GM19452 (cell line): Measurements from ENCODE around the gene ALAS1.

Experiments used
- ATAC-seq: cut with Tn5 transposase; IDR thresholded peaks from one replicate; pipeline ENCODE4 v1.9.1; 2021; ENCODE audit not compliant: unreplicated experiment

Gene ALAS1

DNA sequence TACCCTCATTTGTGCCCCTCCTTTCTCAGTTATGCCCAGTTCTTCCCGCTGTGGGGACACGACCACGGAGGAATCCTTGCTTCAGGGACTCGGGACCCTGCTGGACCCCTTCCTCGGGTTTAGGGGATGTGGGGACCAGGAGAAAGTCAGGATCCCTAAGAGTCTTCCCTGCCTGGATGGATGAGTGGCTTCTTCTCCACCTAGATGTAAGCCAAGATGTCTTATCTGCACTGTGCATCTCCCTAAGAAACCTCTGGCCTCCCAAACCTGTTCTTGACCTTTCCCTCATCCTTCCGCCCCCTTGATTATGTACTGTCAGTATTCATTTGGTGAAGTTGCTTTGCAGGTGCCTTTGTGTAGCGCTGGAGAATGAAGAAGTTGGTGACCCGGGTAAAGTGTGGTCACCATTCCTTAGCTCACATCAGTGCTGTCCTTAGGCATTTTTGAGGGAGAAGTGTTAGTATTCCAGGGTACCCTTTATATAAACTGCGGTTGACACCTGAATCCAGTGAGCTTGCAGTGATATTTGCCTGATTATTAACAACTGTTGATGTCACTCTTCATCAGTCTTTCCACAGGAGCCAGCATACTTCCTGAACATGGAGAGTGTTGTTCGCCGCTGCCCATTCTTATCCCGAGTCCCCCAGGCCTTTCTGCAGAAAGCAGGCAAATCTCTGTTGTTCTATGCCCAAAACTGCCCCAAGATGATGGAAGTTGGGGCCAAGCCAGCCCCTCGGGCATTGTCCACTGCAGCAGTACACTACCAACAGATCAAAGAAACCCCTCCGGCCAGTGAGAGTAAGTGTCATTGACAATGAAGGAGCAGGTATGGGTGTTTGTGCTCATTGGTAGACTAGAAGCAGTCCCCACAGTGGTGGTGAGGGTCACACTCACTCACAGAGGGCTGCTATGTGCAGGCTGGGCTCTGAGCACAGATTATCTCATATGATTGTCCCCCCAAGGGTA lies 966 bp downstream of the ALAS1 start:
- no peak for ATAC-seq

GRCh38 chr3:52200981-52201679 lies 3.2 kb downstream of the ALAS1 start:
- ATAC-seq = no peak

GRCh38 chr3:52202384-52203077 lies 4.6 kb downstream of the ALAS1 start:
- no peak for ATAC-seq

DNA sequence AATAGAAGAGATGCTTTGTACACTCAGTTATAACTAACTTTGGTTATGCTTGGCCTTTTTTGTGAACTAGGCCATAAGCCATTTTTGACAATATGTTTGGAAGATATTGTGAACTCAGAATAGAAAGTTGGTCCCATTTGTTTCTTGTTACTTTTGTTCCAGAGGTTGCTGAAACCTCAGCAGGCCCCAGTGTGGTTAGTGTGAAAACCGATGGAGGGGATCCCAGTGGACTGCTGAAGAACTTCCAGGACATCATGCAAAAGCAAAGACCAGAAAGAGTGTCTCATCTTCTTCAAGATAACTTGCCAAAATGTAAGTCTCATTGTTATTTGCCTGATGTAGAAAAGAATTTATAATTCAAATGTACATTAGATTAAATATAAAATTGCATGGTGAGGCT lies 5.7 kb downstream of the ALAS1 start:
- ATAC-seq = no peak

- no peak for ATAC-seq
These were observed 6.5 kb downstream of the ALAS1 start for GRCh38 chr3:52204337-52205073.

- no peak for ATAC-seq
These were observed 7.9 kb downstream of the ALAS1 start for GRCh38 chr3:52205727-52206372.

DNA sequence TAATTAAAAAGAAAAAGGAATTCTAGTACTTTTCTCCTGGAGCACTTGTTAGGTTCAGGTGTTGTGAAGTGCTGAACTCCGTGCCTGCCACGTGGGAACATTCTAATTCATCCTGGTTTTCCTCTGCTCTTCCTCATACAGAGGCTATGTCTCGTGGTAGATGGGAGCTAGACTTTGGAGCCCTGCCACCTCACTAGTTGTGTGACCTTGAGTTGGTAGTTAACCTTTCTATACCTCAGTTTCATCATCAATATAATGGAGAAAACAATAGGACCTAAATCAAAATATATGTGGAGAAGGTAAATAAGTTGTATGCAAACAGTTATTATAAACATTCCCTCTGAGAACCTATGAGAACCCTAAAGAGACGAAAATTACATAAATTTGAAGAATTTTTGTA lies 10.6 kb downstream of the ALAS1 start:
- ATAC-seq = no peak

GRCh38 chr3:52210037-52210436 lies 12.1 kb downstream of the ALAS1 start:
- no peak for ATAC-seq

- ATAC-seq = no peak
These were observed 12.6 kb downstream of the ALAS1 start for GRCh38 chr3:52210550-52211046.

- no peak for ATAC-seq
These were observed 13.4 kb downstream of the ALAS1 start for GRCh38 chr3:52211268-52211891.

DNA sequence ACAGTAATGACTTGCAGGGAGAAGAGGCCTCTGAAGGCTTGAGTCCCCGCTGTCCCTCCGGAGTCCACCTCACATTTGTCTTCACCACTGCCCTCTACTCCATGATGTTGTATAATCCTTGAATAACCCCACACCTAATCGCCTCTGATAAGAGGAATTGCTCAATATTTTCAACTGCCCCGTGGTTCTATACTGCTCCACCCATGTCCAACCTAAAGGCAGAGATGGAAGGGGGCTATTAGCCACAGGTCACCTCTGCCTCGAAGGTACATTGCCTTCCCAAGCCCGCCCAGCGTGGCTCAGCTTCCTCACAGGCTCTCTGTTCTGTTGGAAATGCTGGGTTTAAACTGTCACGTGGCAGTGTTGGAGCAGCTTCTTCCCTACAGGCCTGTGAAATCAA lies 15.0 kb downstream of the ALAS1 start:
- ATAC-seq = no peak

DNA sequence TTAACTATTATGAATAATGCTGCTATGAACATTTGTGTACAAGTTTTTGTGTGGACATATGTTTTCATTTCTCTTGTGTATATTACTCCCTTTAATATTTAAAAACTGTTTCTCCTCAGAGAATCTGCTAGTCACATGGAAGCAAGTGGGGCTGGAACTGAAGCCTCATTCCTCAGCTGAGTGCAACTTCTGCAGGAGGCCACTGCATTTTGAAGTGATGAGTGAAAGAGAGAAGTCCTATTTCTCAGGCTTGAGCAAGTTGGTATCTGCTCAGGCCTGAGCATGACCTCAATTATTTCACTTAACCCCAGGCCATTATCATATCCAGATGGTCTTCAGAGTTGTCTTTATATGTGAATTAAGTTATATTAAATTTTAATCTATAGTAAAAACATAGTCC lies 15.9 kb downstream of the ALAS1 start:
- no peak for ATAC-seq

- no peak for ATAC-seq
These were observed 17.4 kb downstream of the ALAS1 start for GRCh38 chr3:52215351-52215750.

DNA sequence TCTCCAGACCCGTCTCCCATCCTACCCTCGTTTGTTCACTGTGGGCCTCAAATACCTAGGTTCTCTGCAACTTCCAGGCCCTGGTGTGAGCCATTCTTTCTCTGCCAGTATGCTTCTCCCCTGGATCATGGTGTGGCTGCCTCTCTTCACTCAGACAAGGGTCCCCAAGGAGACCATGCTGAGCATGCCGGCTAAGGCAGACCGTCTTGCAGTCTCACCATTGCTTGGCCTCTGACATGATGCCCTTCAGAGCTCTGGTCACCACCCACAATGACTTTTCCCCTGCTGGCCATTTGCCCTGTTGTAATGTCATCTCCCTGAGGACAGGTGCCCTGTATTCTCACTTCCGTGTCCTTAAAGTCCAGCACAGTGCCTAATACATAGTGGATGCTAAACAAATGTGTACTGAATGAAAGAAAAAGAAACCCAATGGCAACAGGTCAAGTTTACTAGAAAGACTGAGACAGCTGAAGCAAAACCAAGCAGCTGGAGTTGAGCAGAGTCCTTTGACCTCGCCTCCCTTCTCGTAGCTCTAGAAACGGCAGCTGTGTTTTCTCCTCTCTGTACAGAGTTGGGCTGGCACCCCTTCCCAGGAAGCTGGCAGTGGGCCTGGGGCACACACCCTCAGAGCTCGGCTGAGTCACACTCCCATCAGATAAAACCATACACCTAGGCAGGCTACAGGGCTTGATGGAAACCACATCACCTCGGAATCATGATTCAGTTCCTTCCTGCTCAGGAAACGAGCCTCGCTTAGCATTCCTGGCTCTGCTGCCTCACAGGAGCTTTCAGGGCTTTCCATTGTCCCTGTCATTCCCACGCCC lies 18.8 kb downstream of the ALAS1 start:
- no peak for ATAC-seq

DNA sequence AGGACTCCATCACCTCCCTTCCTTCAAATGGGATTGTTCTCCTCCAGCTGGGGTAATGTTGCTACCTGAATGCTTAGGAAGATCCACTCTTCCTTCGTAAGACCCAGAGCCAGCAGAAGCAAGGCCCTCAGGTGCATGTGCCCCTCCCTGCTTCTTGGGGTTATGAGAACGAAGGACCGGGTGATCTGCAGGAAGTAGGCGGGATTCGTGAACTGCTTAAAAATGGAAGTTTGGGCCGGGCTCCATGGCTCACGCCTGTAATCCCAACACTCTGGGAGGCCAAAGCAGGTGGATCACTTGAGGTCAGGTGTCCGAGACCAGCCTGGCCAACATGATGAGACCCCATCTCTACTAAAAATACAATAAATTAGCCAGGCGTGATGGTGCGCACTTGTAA lies 19.4 kb downstream of the ALAS1 start:
- no peak for ATAC-seq

DNA sequence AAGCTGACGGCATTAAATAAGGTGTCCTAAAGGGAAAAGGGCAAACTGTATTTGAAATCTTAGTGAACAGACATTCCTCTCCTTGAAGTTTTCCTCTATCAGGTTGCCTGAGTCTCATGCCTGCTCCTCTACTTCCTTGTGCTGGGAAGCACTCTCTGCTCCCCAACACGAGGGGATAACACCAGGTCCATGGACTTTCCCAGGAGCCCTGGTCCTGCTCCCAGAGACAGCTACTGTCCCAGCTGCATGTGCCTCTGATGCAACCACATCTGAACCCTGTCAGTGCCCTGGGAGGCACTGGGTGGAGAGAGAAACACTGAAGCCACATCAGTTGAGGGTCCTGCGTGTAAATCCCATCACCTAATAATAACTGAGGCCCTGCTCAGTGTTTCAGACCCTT lies 20.1 kb downstream of the ALAS1 start:
- ATAC-seq = no peak

- no peak for ATAC-seq
These were observed 20.5 kb downstream of the ALAS1 start for GRCh38 chr3:52218454-52218853.

DNA sequence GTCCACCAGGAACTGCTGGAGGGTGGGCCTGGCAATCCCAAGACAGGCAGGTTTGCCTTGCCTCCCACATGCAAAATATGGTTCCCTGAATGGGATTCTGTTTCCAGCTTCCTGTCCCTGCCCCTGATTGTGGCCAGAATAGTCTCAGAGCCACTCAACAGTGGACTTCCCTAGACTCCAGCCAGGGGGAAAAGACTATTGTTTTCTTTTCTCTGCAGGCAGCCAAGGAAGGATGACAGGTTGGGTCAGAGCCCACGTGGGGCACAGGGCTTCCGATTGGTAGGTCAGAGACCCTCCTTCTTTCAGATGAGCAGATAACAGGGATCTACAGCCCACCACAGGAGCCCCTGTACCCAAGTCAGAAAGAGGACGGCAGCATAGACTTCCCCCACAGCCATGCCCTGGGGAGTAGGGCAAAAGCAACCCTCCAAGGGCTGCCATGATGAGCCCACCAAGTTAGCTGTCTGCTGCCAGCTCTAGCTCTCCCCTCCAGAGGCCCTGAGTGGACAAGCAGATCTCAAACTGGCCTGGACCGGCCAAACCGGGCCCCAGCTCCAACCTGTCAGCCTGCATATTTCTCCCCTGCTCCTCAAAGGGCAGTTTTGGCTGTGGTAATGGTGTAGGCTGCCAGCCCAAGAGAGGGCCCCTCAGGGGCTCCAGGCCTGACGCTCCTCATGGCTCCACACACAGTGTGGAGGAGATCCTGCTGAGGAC lies 21.1 kb downstream of the ALAS1 start:
- ATAC-seq = no peak
